BLaER1 (cell line): Measurements from ENCODE around the gene SEC14L2.

Experiments
- H3K27ac ChIP-seq: shearing (Covaris generic); formaldehyde crosslinking; 2 replicates; pipeline ENCODE4 v1.8.1; 2022
- H3K27me3 ChIP-seq: shearing (Covaris generic); formaldehyde crosslinking; 2 replicates; pipeline ENCODE4 v1.8.1; 2022
- H3K36me3 ChIP-seq: shearing (Covaris generic); formaldehyde crosslinking; 2 replicates; pipeline ENCODE4 v1.8.1; 2022
- H3K4me1 ChIP-seq: shearing (Covaris generic); formaldehyde crosslinking; 2 replicates; pipeline ENCODE4 v1.8.1; 2022
- H3K4me2 ChIP-seq: shearing (Covaris generic); formaldehyde crosslinking; 2 replicates; pipeline ENCODE4 v1.8.1; 2022
- H3K4me3 ChIP-seq: shearing (Covaris generic); formaldehyde crosslinking; 2 replicates; pipeline ENCODE4 v1.8.1; 2022
- H3K9ac ChIP-seq: shearing (Covaris generic); formaldehyde crosslinking; 2 replicates; pipeline ENCODE4 v1.8.1; 2022
- H3K9me3 ChIP-seq: shearing (Covaris generic); formaldehyde crosslinking; 2 replicates; pipeline ENCODE4 v1.8.1; 2022
- H4K20me1 ChIP-seq: shearing (Covaris generic); formaldehyde crosslinking; 2 replicates; pipeline ENCODE4 v1.8.1; 2022
- Cebpa-rat ChIP-seq: shearing (Covaris generic); IDR thresholded peaks from 2 replicates; pipeline ENCODE4 v1.8.1; 2022

SEC14L2 gene

DNA sequence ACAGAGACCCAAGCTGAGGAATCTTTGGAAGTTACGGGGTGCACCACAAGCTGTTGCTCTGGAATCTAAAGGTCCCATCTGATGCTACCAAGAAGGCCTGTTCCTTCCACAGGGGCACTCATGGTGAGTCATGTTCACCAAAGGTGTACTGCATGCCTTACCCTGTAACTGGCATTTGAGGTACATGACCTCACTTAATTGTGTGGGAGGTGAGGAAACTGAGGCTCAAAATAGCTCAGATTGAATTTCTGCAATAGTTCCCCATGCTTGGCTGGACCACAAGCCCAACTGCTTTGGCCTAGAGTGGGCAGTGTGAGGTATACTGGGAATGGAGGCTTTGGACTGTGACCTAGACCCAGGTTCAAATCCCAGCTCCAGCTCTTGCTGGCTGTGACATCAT is 37.0 kb downstream of the SEC14L2 start:
- Histone ChIP-seq H3K4me1 (peaks cover 23% of the 10 kb centered on the region), H3K36me3 (peaks cover 20% of the 10 kb centered on the region), H3K27me3 (no peaks in the 10 kb centered on the region), H3K4me3 (no peak overlapping the region), H4K20me1 (0 out of 2 replicates have a peak, but pooled peaks cover under 1% of the 10 kb centered on the region), H3K4me2 (no peak overlapping the region), H3K9me3 (peaks cover 11% of the 10 kb centered on the region; the same call in 1 of the 2 replicates), H3K9ac (no peak overlapping the region), H3K27ac (no peak overlapping the region)
- no peak for TF ChIP-seq Cebpa-rat

DNA sequence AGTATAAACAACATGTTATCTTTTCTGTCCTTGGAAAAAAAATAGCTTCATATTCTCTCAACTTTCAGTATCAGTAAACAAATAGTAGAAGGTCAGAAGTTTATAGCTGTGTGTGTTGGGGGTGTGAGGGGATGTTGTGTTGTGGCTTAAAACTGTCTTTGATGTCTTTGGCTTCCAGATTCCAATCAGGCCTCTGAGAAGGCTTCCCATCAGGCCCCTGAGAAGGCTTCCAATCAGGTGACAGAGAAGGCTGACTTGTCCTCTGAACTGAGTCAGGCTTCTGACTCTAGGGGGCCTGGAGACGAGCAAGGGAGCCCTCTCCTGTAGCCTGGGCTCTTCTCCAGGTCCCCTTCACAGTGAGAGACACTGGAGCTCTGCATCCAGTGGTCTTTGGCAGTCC is 38.0 kb downstream of the SEC14L2 start:
- no peak for TF ChIP-seq Cebpa-rat
- H3K4me2 ChIP-seq, result peak overlapping the region; percentile 67

DNA sequence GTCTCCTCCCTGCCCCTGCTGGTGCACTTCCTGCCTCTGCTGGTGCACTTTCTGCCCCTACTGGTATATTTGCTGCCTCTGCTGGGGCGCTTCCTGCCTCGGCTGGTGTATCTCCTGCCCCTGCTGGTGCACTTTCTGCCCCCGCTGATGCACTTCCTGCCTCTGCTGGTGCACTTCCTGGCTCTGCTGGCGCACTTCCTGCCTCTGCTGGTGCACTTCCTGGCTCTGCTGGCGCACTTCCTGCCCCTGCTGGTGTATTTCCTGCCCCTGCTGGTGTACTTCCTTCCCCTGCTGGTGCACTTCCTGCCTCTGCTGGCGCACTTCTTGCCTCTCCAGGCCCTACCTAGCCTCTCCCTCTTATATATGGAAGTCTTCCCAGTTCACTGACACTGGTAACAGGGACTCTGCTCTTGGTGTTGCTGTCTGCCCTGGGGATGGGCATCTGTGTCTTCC is 38.9 kb downstream of the SEC14L2 start:
- peak overlapping the region; percentile 67 for H3K4me2 ChIP-seq
- peak overlapping the region; percentile 39 for H3K4me3 ChIP-seq
- 0 out of 2 replicates have a peak, but pooled peaks cover 5% of the 10 kb centered on the region for H3K36me3 ChIP-seq
- TF ChIP-seq Cebpa-rat, result no peak
- H3K27me3 ChIP-seq, result no peaks in the 10 kb centered on the region
- peaks cover 23% of the 10 kb centered on the region for H3K4me1 ChIP-seq
- no peaks in the 10 kb centered on the region for H4K20me1 ChIP-seq
- no peak overlapping the region for H3K9ac ChIP-seq
- peaks cover 11% of the 10 kb centered on the region; the same call in 1 of the 2 replicates for H3K9me3 ChIP-seq
- peak overlapping the region; percentile 47 for H3K27ac ChIP-seq

More for the DNA sequence above, 38.0 kb downstream of the SEC14L2 start:
- peak overlapping the region; percentile 39 for H3K4me3 ChIP-seq
- H3K27ac ChIP-seq, result peak overlapping the region; percentile 47
- H3K36me3 ChIP-seq, result peaks cover 9% of the 10 kb centered on the region
- H3K4me1 ChIP-seq, result peaks cover 23% of the 10 kb centered on the region
- H3K27me3 ChIP-seq, result no peaks in the 10 kb centered on the region
- peaks cover 11% of the 10 kb centered on the region; the same call in 1 of the 2 replicates for H3K9me3 ChIP-seq
- H3K9ac ChIP-seq, result no peak overlapping the region
- H4K20me1 ChIP-seq, result no peaks in the 10 kb centered on the region

DNA sequence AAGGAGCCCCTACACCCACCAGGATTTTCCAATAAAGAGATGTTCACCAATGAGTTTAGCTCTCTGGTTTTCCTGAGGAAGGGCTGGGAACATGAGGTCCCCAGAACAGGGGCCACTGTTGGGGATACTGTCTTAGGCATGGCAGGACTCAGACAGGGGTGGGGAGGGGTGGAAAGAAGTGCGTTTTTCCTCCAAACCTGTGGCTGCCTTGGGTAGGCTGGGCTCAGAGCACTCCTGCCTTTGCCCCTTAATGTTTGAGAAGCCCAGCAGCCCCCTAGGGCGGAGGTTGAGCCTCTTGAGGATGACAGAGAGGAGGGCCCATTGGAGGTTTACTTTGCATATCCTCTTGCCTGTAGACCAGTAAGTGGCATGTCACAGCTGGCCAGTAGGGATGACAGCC is 39.4 kb downstream of the SEC14L2 start:
- Histone ChIP-seq H3K27me3 (no peaks in the 10 kb centered on the region), H3K36me3 (0 out of 2 replicates have a peak, but pooled peaks cover 5% of the 10 kb centered on the region), H3K9me3 (peaks cover 11% of the 10 kb centered on the region; the same call in 1 of the 2 replicates), H3K4me2 (peak overlapping the region; percentile 67), H4K20me1 (no peaks in the 10 kb centered on the region), H3K9ac (no peak overlapping the region), H3K4me1 (peaks cover 27% of the 10 kb centered on the region), H3K4me3 (0 out of 2 replicates have a peak overlapping the region, but pooled peaks have one; percentile 39), H3K27ac (peak overlapping the region; percentile 47)
- no peak for TF ChIP-seq Cebpa-rat

DNA sequence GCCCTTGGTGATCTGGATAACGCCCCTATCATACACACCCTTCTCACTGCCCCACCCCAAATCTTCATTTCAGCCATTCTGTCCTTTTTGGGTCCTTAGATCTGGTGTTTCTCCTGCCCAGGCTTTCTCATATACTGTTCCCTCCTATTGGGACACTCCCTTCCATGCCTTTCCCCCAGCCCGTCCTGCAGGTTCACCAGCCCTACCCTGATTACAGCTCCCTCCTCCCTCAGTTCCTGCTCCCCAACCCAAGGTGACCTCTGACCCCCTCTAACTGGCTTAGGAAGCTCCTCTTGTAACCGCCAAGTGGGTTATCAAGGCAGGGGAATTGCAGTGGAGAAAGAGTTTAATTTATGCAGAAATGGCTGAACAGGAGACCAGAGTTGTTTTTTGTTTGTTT is 41.7 kb downstream of the SEC14L2 start:
- Histone ChIP-seq H3K9me3 (peaks cover 11% of the 10 kb centered on the region; the same call in 1 of the 2 replicates), H3K36me3 (0 out of 2 replicates have a peak, but pooled peaks cover 5% of the 10 kb centered on the region), H3K4me1 (peaks cover 51% of the 10 kb centered on the region), H3K9ac (no peak overlapping the region), H3K4me3 (no peak overlapping the region), H4K20me1 (no peaks in the 10 kb centered on the region), H3K4me2 (no peak overlapping the region), H3K27ac (no peak overlapping the region), H3K27me3 (0 out of 2 replicates have a peak, but pooled peaks cover 3% of the 10 kb centered on the region)
- no peak for TF ChIP-seq Cebpa-rat

DNA sequence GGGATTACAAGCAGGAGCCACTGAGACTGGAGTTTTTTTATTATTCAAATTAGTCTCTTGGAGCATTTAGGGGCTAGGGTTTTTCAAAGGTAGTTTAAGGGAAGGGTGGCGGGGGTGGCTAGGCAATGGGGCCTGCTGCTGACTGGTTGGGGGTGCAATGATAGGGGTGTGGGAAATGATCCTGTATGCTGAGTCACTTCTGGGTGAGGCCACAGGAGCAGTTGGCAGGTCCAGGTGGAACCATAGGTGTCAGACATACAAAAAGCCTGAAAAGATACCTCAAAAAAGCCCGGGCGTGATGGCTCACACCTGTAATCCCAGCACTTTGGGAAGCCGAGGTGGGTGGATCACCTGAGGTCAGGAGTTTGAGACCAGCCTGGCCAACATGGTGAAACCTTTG is 42.4 kb downstream of the SEC14L2 start:
- Histone ChIP-seq H3K36me3 (0 out of 2 replicates have a peak, but pooled peaks cover 2% of the 10 kb centered on the region), H3K27me3 (0 out of 2 replicates have a peak, but pooled peaks cover 7% of the 10 kb centered on the region)

DNA sequence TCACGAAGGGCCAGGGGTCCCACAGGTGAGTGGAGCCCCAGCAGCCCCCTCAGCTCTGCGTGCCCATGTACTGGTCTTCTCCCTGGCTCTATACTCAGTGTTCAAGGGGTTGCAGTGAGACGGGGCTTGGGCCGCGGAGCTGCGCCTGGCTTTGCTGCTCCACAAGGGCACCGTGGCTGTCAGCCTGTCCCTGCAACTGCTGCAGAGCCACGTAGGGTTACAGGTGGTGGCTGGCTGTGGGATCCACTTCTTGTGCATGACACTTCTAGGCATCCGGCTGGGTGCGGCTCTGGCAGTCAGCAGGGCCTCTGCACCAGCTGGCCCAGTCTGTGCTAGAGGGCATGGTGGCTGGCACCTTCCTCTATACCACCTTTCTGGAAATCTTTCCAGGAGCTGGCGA is 43.0 kb downstream of the SEC14L2 start:
- Histone ChIP-seq H3K9me3 (peaks cover 11% of the 10 kb centered on the region; the same call in 1 of the 2 replicates), H3K4me2 (no peak overlapping the region), H3K4me1 (peaks cover 47% of the 10 kb centered on the region), H3K4me3 (no peak overlapping the region), H3K27ac (no peak overlapping the region), H3K9ac (no peak overlapping the region), H3K36me3 (no peaks in the 10 kb centered on the region), H4K20me1 (no peaks in the 10 kb centered on the region), H3K27me3 (0 out of 2 replicates have a peak, but pooled peaks cover 7% of the 10 kb centered on the region)
- no peak for TF ChIP-seq Cebpa-rat

More for the DNA sequence above, 42.4 kb downstream of the SEC14L2 start:
- Histone ChIP-seq H3K4me3 (no peak overlapping the region), H3K9me3 (peaks cover 11% of the 10 kb centered on the region; the same call in 1 of the 2 replicates), H3K4me2 (no peak overlapping the region), H3K27ac (no peak overlapping the region), H4K20me1 (no peaks in the 10 kb centered on the region), H3K9ac (no peak overlapping the region), H3K4me1 (peaks cover 53% of the 10 kb centered on the region)
- TF ChIP-seq Cebpa-rat, result no peak

DNA sequence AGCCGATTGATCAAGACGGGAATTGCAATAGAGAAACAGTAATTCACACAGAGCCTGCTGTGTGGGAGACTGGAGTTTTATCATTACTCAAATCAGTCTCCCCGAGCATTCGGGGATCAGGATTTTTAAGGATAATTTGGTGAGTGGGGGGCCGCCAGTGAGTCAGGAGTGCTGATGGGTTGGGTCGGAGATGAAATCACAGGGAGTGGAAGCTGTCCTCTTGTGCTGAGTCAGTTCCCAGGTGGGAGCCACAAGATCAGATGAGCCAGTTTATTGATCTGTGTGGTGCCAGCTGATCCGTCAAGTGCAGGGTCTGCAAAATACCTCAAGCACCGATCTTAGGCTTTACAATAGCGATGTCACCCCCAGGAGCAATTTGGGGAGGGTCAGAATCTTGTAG is 44.3 kb downstream of the SEC14L2 start:
- Histone ChIP-seq H3K4me1 (peaks cover 34% of the 10 kb centered on the region), H4K20me1 (no peaks in the 10 kb centered on the region), H3K36me3 (no peaks in the 10 kb centered on the region), H3K9ac (no peak overlapping the region), H3K4me3 (no peak overlapping the region), H3K4me2 (no peak overlapping the region), H3K27me3 (0 out of 2 replicates have a peak, but pooled peaks cover 7% of the 10 kb centered on the region), H3K9me3 (no peaks in the 10 kb centered on the region), H3K27ac (no peak overlapping the region)
- no peak for TF ChIP-seq Cebpa-rat

DNA sequence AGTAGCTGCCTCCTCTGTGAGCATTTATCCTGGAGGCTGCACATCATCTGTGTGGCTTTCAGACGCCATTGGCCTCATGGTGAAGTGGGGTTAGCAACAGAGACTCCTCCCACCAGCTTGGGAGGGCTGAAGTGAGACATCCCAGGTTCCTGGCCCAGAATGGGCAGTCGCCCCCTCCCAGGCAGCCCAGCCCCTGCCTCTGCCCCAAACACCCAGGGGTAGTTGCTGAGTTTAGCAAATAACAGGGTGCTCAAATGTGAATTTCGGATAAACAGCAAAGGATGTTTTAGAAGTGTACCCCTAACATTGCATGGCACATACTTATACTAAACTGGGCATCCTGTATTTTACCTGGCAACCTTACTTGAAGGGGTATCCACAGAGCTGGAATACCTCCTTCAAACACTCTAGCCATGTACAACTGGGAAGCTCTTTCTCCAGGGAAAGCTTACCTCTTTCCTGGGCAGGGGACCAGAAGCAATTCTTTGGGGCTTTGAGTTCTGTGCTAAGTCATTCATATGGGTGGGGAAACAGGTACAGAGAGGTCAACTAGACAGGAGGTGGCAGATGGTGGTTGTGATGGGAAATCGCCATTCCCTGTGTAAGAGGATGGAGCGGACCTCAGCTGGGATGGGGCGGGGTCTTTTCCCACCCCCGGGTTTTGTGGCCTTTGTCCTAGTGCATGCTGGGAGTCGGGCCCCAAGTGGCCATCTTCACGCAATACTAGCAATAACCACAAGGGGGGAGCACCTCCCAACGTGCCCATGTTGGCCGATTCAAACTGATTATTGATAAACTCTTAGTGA is 48.0 kb downstream of the SEC14L2 start:
- H3K27ac ChIP-seq, result no peak overlapping the region
- peaks cover 37% of the 10 kb centered on the region for H3K4me1 ChIP-seq
- H4K20me1 ChIP-seq, result no peaks in the 10 kb centered on the region
- no peak overlapping the region for H3K4me3 ChIP-seq
- 0 out of 2 replicates have a peak, but pooled peaks cover 7% of the 10 kb centered on the region for H3K27me3 ChIP-seq
- H3K36me3 ChIP-seq, result no peaks in the 10 kb centered on the region
- no peak overlapping the region for H3K4me2 ChIP-seq
- no peak for TF ChIP-seq Cebpa-rat
- H3K9me3 ChIP-seq, result no peaks in the 10 kb centered on the region
- no peak overlapping the region for H3K9ac ChIP-seq
